Measurements from ENCODE around the gene JPH4.

DNA sequence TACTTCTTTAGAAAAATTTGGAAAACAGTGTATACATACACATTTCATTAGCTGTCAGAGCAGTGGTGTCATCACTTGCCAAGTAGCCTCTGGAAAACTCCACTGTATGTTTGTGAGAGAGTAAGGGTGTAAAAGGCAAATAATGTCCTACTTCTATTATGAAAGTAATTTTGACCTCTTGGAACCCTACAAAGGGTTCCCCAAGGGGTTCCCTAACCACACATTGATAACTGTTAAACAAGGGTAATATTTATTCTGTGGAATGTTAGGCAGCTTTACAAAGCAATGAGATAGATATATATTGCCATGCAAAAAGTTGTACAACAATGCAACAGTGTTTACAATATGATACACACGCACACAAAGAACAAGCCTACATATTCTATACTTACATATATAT lies 38.9 kb upstream of the JPH4 start:
- TF ChIP-seq POLR2A (IDR thresholded peaks at IDR 0.05), result no peak
- TF ChIP-seq, protein P1, sequence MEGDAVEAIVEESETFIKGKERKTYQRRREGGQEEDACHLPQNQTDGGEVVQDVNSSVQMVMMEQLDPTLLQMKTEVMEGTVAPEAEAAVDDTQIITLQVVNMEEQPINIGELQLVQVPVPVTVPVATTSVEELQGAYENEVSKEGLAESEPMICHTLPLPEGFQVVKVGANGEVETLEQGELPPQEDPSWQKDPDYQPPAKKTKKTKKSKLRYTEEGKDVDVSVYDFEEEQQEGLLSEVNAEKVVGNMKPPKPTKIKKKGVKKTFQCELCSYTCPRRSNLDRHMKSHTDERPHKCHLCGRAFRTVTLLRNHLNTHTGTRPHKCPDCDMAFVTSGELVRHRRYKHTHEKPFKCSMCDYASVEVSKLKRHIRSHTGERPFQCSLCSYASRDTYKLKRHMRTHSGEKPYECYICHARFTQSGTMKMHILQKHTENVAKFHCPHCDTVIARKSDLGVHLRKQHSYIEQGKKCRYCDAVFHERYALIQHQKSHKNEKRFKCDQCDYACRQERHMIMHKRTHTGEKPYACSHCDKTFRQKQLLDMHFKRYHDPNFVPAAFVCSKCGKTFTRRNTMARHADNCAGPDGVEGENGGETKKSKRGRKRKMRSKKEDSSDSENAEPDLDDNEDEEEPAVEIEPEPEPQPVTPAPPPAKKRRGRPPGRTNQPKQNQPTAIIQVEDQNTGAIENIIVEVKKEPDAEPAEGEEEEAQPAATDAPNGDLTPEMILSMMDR (IDR thresholded peaks at IDR 0.05), result no peak
- no peak for TF ChIP-seq POLR2AphosphoS5 (IDR thresholded peaks at IDR 0.05)

Measured in transverse colon (tissue), 4 donors.